Fibroblast of lung (primary cell): ENCODE results near the gene APEX1. TPM values are rescaled to one million over a fixed set of nuclear protein-coding genes. Genes with fewer than 3 reads are reported as not detected.

Experiments used
- DNase-seq, 2 donors: peaks; one replicate each; pipeline versions ENCODE4 v3.0.0 to v3.0.0-alpha.2; 2010; ENCODE audit warnings: low read depth in 2 of 2
- H2AFZ ChIP-seq: 2 replicates; pipeline ENCODE4 v1.5.1; 2012; ENCODE audit warnings: low read length, control low read depth, inconsistent platforms
- H3K27ac ChIP-seq: 2 replicates; pipeline ENCODE4 v1.5.1; 2011; ENCODE audit warnings: low read length, control low read depth; ENCODE audit not compliant: insufficient read depth
- H3K27me3 ChIP-seq: 2 replicates; pipeline ENCODE4 v1.5.1; 2011; ENCODE audit warnings: mild to moderate bottlenecking, low read length; ENCODE audit not compliant: control insufficient read depth, insufficient read depth
- H3K36me3 ChIP-seq: 2 replicates; pipeline ENCODE4 v1.5.1; 2011; ENCODE audit warnings: low read length; ENCODE audit not compliant: control insufficient read depth, insufficient read depth
- H3K4me1 ChIP-seq: 2 replicates; pipeline ENCODE4 v1.5.1; 2011; ENCODE audit warnings: low read length; ENCODE audit not compliant: control insufficient read depth, insufficient read depth; ENCODE audit errors: extremely low read depth
- H3K4me2 ChIP-seq: 2 replicates; pipeline ENCODE4 v1.5.1; 2011; ENCODE audit warnings: low read length, control low read depth; ENCODE audit not compliant: insufficient read depth; ENCODE audit errors: extremely low read depth
- H3K4me3 ChIP-seq, 4 experiments: fragments of 200-600 bp in 1 of 4; sonication (generic) in 1 of 4; replicated peaks in 1 of 4; 2 replicates each; pipeline ENCODE4 v1.5.1; 2011 to 2016; ENCODE audit warnings: low read length in 4 of 4, low read depth in 3 of 4, mild to moderate bottlenecking in 3 of 4, control low read depth in 2 of 4, inconsistent platforms in 1 of 4, mixed read lengths in 1 of 4; ENCODE audit not compliant: insufficient read depth in 1 of 4; ENCODE audit errors: control extremely low read depth in 1 of 4
- H3K79me2 ChIP-seq: 2 replicates; pipeline ENCODE4 v1.5.1; 2012; ENCODE audit warnings: mild to moderate bottlenecking, low read length, inconsistent platforms; ENCODE audit not compliant: control insufficient read depth, insufficient read depth
- H3K9ac ChIP-seq: 2 replicates; pipeline ENCODE4 v1.5.1; 2011; ENCODE audit warnings: mild to moderate bottlenecking, low read length, control low read depth; ENCODE audit not compliant: insufficient read depth
- H3K9me3 ChIP-seq: 2 replicates; pipeline ENCODE4 v1.5.1; 2012; ENCODE audit warnings: low read depth, low read length; ENCODE audit not compliant: control insufficient read depth, insufficient read depth
- H4K20me1 ChIP-seq: 2 replicates; pipeline ENCODE4 v1.5.1; 2011; ENCODE audit warnings: low read length; ENCODE audit not compliant: control insufficient read depth, insufficient read depth; ENCODE audit errors: extremely low read depth
- CTCF ChIP-seq, 2 donors: IDR thresholded peaks in 1 of 2; conservative IDR thresholded peaks in 1 of 2; 1 replicate in 1 of 2; 2 replicates in 1 of 2; pipeline ENCODE4 v1.5.1; 2011 to 2012; ENCODE audit warnings: low read length in 2 of 2, control low read depth in 1 of 2, inconsistent platforms in 1 of 2, low read depth in 1 of 2, mild to moderate bottlenecking in 1 of 2
- EZH2 ChIP-seq: IDR thresholded peaks from 2 replicates; pipeline ENCODE4 v1.5.1; 2012; ENCODE audit warnings: low read length, control low read depth, mild to moderate bottlenecking; ENCODE audit errors: missing control alignments
- polyA plus RNA-seq, 2 donors: library from polyadenylated mRNA; depleted of rRNA in 1 of 2; stranded (reverse) in 1 of 2; unstranded in 1 of 2; fragments of >200 nt; gene quantifications; 2 replicates each; pipeline ENCODE4 v1.2.1, GENCODE V29; 2011 to 2012; ENCODE audit warnings: missing spikeins in 1 of 2
- total RNA-seq: library from RNA; depleted of rRNA; stranded (reverse); fragments of >200 nt; gene quantifications from 2 replicates; pipeline ENCODE4 v1.2.1, GENCODE V29; 2014

APEX1 gene
- total and polyA plus RNA-seq, 2 donors (not counting 1 experiment from before 2014, with no cell fraction given), result 66.6 to 187 TPM

- H3K4me2 ChIP-seq, result no peak overlapping the region
- DNase-seq, result no peak
- H3K9ac ChIP-seq, result no peak overlapping the region
- no peak overlapping the region for H2AFZ ChIP-seq
- no peaks in the 10 kb centered on the region for H4K20me1 ChIP-seq
- H3K79me2 ChIP-seq, result no peaks in the 10 kb centered on the region
- H3K27me3 ChIP-seq, result no peaks in the 10 kb centered on the region
- H3K36me3 ChIP-seq, result no peaks in the 10 kb centered on the region
- no peaks in the 10 kb centered on the region for H3K9me3 ChIP-seq
- no peak overlapping the region for H3K4me3 ChIP-seq
- H3K4me1 ChIP-seq, result no peaks in the 10 kb centered on the region
- H3K27ac ChIP-seq, result no peak overlapping the region
- no peak for TF ChIP-seq EZH2
Measured at GRCh38 chr14:20428802-20429201, 26.2 kb upstream of the APEX1 start.

GRCh38 chr14:20429801-20430669, 25.0 kb upstream of the APEX1 start:
- peaks cover 3% of the 10 kb centered on the region for H3K4me1 ChIP-seq
- no peak for DNase-seq

GRCh38 chr14:20434701-20435581, 20.1 kb upstream of the APEX1 start:
- Histone ChIP-seq H3K9me3 (no peaks in the 10 kb centered on the region), H3K4me1 (peaks cover 3% of the 10 kb centered on the region), H3K4me3 (peak overlapping the region in 2 of 4 experiments; percentile 8 to 22), H3K4me2 (peak overlapping the region; percentile 42), H3K36me3 (no peaks in the 10 kb centered on the region), H4K20me1 (no peaks in the 10 kb centered on the region), H3K27me3 (no peaks in the 10 kb centered on the region), H3K27ac (no peak overlapping the region), H2AFZ (peak overlapping the region; percentile 75), H3K9ac (no peak overlapping the region), H3K79me2 (no peaks in the 10 kb centered on the region)
- peak in 1 of 2 donors; percentile 6 for DNase-seq
- TF ChIP-seq EZH2 (no peak), CTCF (conservative IDR thresholded peaks at IDR 0.05 in 1 of 2, IDR thresholded peaks at IDR 0.05 in 1 of 2; ENCODE audit: low read depth in 1 of 2, low read length in 2 of 2) (no peak)

More at GRCh38 chr14:20429801-20430669, 25.0 kb upstream of the APEX1 start:
- H3K4me2 ChIP-seq, result no peak overlapping the region
- no peak overlapping the region for H3K9ac ChIP-seq
- H3K27ac ChIP-seq, result no peak overlapping the region
- H3K4me3 ChIP-seq, result no peak overlapping the region
- H3K79me2 ChIP-seq, result no peaks in the 10 kb centered on the region
- no peaks in the 10 kb centered on the region for H3K27me3 ChIP-seq
- no peak for TF ChIP-seq CTCF (conservative IDR thresholded peaks at IDR 0.05 in 1 of 2, IDR thresholded peaks at IDR 0.05 in 1 of 2; ENCODE audit: low read depth in 1 of 2, low read length in 2 of 2)
- no peak for TF ChIP-seq EZH2
- no peaks in the 10 kb centered on the region for H3K9me3 ChIP-seq
- H3K36me3 ChIP-seq, result no peaks in the 10 kb centered on the region
- H2AFZ ChIP-seq, result no peak overlapping the region
- no peaks in the 10 kb centered on the region for H4K20me1 ChIP-seq
